CD4-positive, alpha-beta T cell (primary cell): ENCODE results near the gene CCR5. TPM values are rescaled to one million over a fixed set of nuclear protein-coding genes. Genes with fewer than 3 reads are reported as not detected.

Experiments used
- ATAC-seq: fragments of 200-7000 bp; cut with Tn5 transposase; one replicate; pipeline ENCODE4 v1.10.0; 2022; ENCODE audit warnings: mild to moderate bottlenecking; ENCODE audit not compliant: poor library complexity
- CTCF ChIA-PET: fragments of 350-600 bp; sonication (Branson Sonifier 250); formaldehyde crosslinking; loops from one replicate; lab custom pipeline; 2021; ENCODE audit warnings: antibody characterized with exemption, inconsistent platforms; lab: Charles Lee
- POLR2A ChIA-PET: fragments of 350-600 bp; sonication (Branson Sonifier 250); formaldehyde crosslinking; loops from one replicate; lab custom pipeline; 2021; ENCODE audit warnings: antibody characterized with exemption, inconsistent platforms; lab: Charles Lee
- DNase-seq, 14 experiments: peaks; one replicate each; pipeline ENCODE4 v3.0.0-alpha.2; 2013 to 2020; ENCODE audit warnings: mixed read lengths in 2 of 14
- H3K27ac ChIP-seq, 2 donors: one replicate each; pipeline versions ENCODE4 v1.5.1 to v1.7.0; 2013; ENCODE audit warnings: low read length in 2 of 2, low read depth in 1 of 2, mild to moderate bottlenecking in 1 of 2
- H3K27me3 ChIP-seq, 2 experiments: 1 replicate in 1 of 2; 2 replicates in 1 of 2; pipeline versions ENCODE4 v1.6.1 to v1.7.0; 2013; ENCODE audit warnings: low read length in 2 of 2, control low read depth in 1 of 2, mild to moderate bottlenecking in 1 of 2, moderate library complexity in 1 of 2; ENCODE audit not compliant: insufficient read depth in 2 of 2, control insufficient read depth in 1 of 2
- H3K36me3 ChIP-seq: one replicate; pipeline ENCODE4 v1.6.1; 2013; ENCODE audit warnings: low read length, control low read depth; ENCODE audit not compliant: insufficient read depth
- H3K4me1 ChIP-seq: one replicate; pipeline ENCODE4 v1.6.1; 2013; ENCODE audit warnings: low read length, control low read depth; ENCODE audit not compliant: insufficient read depth
- H3K4me3 ChIP-seq: one replicate; pipeline ENCODE4 v1.5.1; 2013; ENCODE audit warnings: mild to moderate bottlenecking, low read length, moderate library complexity
- H3K9me3 ChIP-seq, 2 experiments: 1 replicate in 1 of 2; 2 replicates in 1 of 2; pipeline versions ENCODE4 v1.6.1 to v1.7.0; 2013; ENCODE audit warnings: low read length in 2 of 2, mild to moderate bottlenecking in 2 of 2, control low read depth in 1 of 2, moderate library complexity in 1 of 2; ENCODE audit not compliant: control insufficient read depth in 1 of 2, insufficient read depth in 1 of 2
- H3K27ac Mint-ChIP-seq: one replicate; pipeline ENCODE4 v1.8.0; 2020; ENCODE audit warnings: mixed read lengths
- H3K27me3 Mint-ChIP-seq: one replicate; pipeline ENCODE4 v1.8.0; 2021; ENCODE audit warnings: mixed read lengths
- H3K36me3 Mint-ChIP-seq: one replicate; pipeline ENCODE4 v1.8.0; 2021; ENCODE audit warnings: low read depth, mixed read lengths
- H3K4me1 Mint-ChIP-seq: one replicate; pipeline ENCODE4 v1.8.0; 2021; ENCODE audit warnings: low read depth, mixed read lengths
- H3K4me3 Mint-ChIP-seq: one replicate; pipeline ENCODE4 v1.8.0; 2020; ENCODE audit warnings: mild to moderate bottlenecking, mixed read lengths
- H3K9me3 Mint-ChIP-seq: one replicate; pipeline ENCODE4 v1.8.0; 2020; ENCODE audit warnings: mixed read lengths
- CTCF ChIP-seq: fragments of 200-600 bp; IDR thresholded peaks from one replicate; pipeline ENCODE4 v1.8.0; 2022; ENCODE audit warnings: antibody characterized with exemption, mild to moderate bottlenecking
- intact Hi-C, 2 experiments: fragments of 100-400 bp; cut with DNase I in 1 of 2; cut with micrococcal nuclease in 1 of 2; formaldehyde crosslinking; loops; one replicate each; pipeline versions ENCODE4 v1.15.1 to v1.9.0; 2023 to 2025; cut with DNase I, micrococcal nuclease
- total RNA-seq, 174 experiments: library from RNA in 2 of 174; stranded (reverse) in 2 of 174; gene quantifications; one replicate each; pipeline ENCODE4 v1.2.3 and lab custom pipeline; 2021 to 2026

The CCR5 gene
- total RNA-seq, 2 experiments from 2014 or later = 1.1 to 1.4 TPM

GRCh38 chr3:46417841-46418611 is 47.3 kb downstream of the CCR5 start:
- no peaks in the 10 kb centered on the region for H3K9me3 ChIP-seq
- H3K27me3 ChIP-seq = no peaks in the 10 kb centered on the region
- ChIA-PET POLR2A (no interaction called here), CTCF (no interaction called here)
- ATAC-seq = no peak
- no peak overlapping the region for H3K27ac Mint-ChIP-seq
- no peaks in the 10 kb centered on the region for H3K4me1 Mint-ChIP-seq
- H3K36me3 ChIP-seq = no peaks in the 10 kb centered on the region
- H3K4me3 Mint-ChIP-seq = no peak overlapping the region
- intact Hi-C loops = no loop called here
- no peaks in the 10 kb centered on the region for H3K9me3 Mint-ChIP-seq
- no peaks in the 10 kb centered on the region for H3K27me3 Mint-ChIP-seq
- H3K4me1 ChIP-seq = no peaks in the 10 kb centered on the region
- H3K4me3 ChIP-seq = no peak overlapping the region
- DNase-seq = no peak
- H3K27ac ChIP-seq = no peak overlapping the region
- H3K36me3 Mint-ChIP-seq = no peaks in the 10 kb centered on the region
- no peak for TF ChIP-seq CTCF

- intact Hi-C loops = no loop called here
- no peaks in the 10 kb centered on the region for H3K4me1 Mint-ChIP-seq
- DNase-seq (no peak), ATAC-seq (no peak)
- H3K27me3 Mint-ChIP-seq = no peaks in the 10 kb centered on the region
- Histone ChIP-seq H3K27me3 (no peaks in the 10 kb centered on the region), H3K4me3 (no peak overlapping the region), H3K9me3 (no peaks in the 10 kb centered on the region), H3K36me3 (no peaks in the 10 kb centered on the region), H3K4me1 (no peaks in the 10 kb centered on the region), H3K27ac (no peak overlapping the region)
- ChIA-PET POLR2A (no interaction called here), CTCF (no interaction called here)
- H3K9me3 Mint-ChIP-seq = no peaks in the 10 kb centered on the region
- no peak for TF ChIP-seq CTCF
- H3K4me3 Mint-ChIP-seq = no peak overlapping the region
- H3K36me3 Mint-ChIP-seq = no peaks in the 10 kb centered on the region
- H3K27ac Mint-ChIP-seq = no peak overlapping the region
Observed at GRCh38 chr3:46419816-46420215, 49.1 kb downstream of the CCR5 start.

- intact Hi-C loops = no loop called here
- Mint-ChIP-seq H3K4me1 (no peaks in the 10 kb centered on the region), H3K27ac (no peak overlapping the region), H3K9me3 (no peaks in the 10 kb centered on the region), H3K36me3 (no peaks in the 10 kb centered on the region), H3K4me3 (no peak overlapping the region), H3K27me3 (no peaks in the 10 kb centered on the region)
- H3K4me3 ChIP-seq = no peak overlapping the region
- no peak for ATAC-seq
- H3K27ac ChIP-seq = no peak overlapping the region
- TF ChIP-seq CTCF = no peak
- H3K27me3 ChIP-seq = no peaks in the 10 kb centered on the region
- no peaks in the 10 kb centered on the region for H3K9me3 ChIP-seq
- no peaks in the 10 kb centered on the region for H3K4me1 ChIP-seq
- CTCF ChIA-PET = no interaction called here
- POLR2A ChIA-PET = no interaction called here
- DNase-seq = no peak
- H3K36me3 ChIP-seq = no peaks in the 10 kb centered on the region
Observed at GRCh38 chr3:46420931-46421330, 50.2 kb downstream of the CCR5 start.
